ENCODE results near the gene C1orf21. TPM values are rescaled to one million over a fixed set of nuclear protein-coding genes. Genes with fewer than 3 reads are reported as not detected.

The C1orf21 gene
- total RNA-seq, 1 experiment from 2014 or later = 0.15 TPM

DNA sequence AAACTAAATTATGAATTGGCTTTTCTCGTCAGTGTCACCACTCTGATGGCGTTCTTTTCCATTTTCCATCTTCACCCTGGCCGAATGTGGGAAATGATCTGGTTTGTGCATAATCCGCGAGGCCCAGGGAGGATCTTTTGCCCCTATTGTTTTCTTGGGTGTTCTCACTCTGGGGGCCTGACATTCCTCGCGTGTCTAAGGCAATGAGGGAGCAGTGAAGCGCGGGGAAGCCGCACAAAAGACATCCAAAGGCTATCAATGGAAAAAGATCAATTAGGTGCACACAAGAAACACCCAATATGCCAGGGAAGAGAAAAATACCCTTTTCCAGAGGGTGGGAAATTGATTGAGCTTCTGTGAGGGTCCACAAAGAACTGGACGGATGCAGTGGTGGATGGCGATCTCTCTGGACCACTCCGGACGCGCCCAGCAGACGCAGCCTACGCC lies 941 bp upstream of the C1orf21 start:
- Histone ChIP-seq H3K4me1 (ENCODE audit: control insufficient read depth, insufficient read depth, low read length) (no peaks in the 10 kb centered on the region), H3K4me3 (ENCODE audit: low read depth in 2 of 2, low read length in 2 of 2) (peak overlapping the region; percentile 57 to 59), H3K9me3 (ENCODE audit: control insufficient read depth, insufficient read depth, low read depth, low read length) (no peaks in the 10 kb centered on the region), H3K27ac (ENCODE audit: low read length) (no peak overlapping the region), H3K36me3 (ENCODE audit: control insufficient read depth, insufficient read depth, low read length) (no peaks in the 10 kb centered on the region), H3K27me3 (ENCODE audit: control insufficient read depth, insufficient read depth, low read length) (peaks cover 32% of the 10 kb centered on the region)
- ChIA-PET CTCF (no interaction called here), POLR2A (no interaction called here)
- intact Hi-C loops (cut with micrococcal nuclease; ENCODE audit: unreplicated experiment) (no loop called here), in situ Hi-C loops (cut with HindIII; ENCODE audit: low pct_unique_long_range_greater_than_20kb, low sequenced_read_pairs) (no loop called here)
- BruUV-seq (replicated peaks) = no TSS peak
- TF ChIP-seq TCF7L2 (IDR thresholded peaks at IDR 0.05; ENCODE audit: low read depth, low read length) (no peak), POLR2AphosphoS5 (IDR thresholded peaks at IDR 0.05; ENCODE audit: low read depth, low read length) (no peak), SIN3A (IDR thresholded peaks at IDR 0.05; ENCODE audit: borderline replicate concordance, insufficient read depth, low read depth, low read length) (no peak)
- TF ChIP-seq, protein P1, sequence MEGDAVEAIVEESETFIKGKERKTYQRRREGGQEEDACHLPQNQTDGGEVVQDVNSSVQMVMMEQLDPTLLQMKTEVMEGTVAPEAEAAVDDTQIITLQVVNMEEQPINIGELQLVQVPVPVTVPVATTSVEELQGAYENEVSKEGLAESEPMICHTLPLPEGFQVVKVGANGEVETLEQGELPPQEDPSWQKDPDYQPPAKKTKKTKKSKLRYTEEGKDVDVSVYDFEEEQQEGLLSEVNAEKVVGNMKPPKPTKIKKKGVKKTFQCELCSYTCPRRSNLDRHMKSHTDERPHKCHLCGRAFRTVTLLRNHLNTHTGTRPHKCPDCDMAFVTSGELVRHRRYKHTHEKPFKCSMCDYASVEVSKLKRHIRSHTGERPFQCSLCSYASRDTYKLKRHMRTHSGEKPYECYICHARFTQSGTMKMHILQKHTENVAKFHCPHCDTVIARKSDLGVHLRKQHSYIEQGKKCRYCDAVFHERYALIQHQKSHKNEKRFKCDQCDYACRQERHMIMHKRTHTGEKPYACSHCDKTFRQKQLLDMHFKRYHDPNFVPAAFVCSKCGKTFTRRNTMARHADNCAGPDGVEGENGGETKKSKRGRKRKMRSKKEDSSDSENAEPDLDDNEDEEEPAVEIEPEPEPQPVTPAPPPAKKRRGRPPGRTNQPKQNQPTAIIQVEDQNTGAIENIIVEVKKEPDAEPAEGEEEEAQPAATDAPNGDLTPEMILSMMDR (IDR thresholded peaks at IDR 0.05) = no peak
- TF ChIP-seq, protein P2, sequence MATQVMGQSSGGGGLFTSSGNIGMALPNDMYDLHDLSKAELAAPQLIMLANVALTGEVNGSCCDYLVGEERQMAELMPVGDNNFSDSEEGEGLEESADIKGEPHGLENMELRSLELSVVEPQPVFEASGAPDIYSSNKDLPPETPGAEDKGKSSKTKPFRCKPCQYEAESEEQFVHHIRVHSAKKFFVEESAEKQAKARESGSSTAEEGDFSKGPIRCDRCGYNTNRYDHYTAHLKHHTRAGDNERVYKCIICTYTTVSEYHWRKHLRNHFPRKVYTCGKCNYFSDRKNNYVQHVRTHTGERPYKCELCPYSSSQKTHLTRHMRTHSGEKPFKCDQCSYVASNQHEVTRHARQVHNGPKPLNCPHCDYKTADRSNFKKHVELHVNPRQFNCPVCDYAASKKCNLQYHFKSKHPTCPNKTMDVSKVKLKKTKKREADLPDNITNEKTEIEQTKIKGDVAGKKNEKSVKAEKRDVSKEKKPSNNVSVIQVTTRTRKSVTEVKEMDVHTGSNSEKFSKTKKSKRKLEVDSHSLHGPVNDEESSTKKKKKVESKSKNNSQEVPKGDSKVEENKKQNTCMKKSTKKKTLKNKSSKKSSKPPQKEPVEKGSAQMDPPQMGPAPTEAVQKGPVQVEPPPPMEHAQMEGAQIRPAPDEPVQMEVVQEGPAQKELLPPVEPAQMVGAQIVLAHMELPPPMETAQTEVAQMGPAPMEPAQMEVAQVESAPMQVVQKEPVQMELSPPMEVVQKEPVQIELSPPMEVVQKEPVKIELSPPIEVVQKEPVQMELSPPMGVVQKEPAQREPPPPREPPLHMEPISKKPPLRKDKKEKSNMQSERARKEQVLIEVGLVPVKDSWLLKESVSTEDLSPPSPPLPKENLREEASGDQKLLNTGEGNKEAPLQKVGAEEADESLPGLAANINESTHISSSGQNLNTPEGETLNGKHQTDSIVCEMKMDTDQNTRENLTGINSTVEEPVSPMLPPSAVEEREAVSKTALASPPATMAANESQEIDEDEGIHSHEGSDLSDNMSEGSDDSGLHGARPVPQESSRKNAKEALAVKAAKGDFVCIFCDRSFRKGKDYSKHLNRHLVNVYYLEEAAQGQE (IDR thresholded peaks at IDR 0.05; ENCODE audit: insufficient read depth in 1 of 2, low read depth in 2 of 2, low read length in 1 of 2) = no peak
- no peak for DNase-seq (ENCODE audit: low read depth, low spot score)
- no peak for ATAC-seq

DNA sequence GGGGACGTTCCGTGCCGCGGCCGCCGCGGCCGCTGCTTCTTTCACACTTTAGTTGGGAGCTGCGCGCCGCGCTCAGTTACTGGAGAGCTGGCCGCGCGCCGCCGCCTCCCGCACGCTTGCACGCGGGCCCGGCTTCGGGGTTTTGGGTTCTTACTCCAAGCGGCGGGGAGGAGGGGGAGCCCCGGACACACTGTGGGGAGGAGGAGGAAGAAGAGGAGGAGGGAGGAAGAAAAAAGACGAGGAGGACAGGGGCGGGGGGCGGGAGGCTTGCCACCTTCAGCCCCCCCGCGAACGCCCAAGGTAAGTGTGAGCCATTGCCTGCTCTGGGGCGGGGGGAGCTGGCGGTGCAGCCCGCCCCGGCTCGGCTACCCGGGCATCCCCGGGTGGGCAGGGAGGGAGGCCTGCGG lies 243 bp downstream of the C1orf21 start:
- Histone ChIP-seq H3K9me3 (ENCODE audit: control insufficient read depth, insufficient read depth, low read depth, low read length) (no peaks in the 10 kb centered on the region), H3K27ac (ENCODE audit: low read length) (no peak overlapping the region), H3K36me3 (ENCODE audit: control insufficient read depth, insufficient read depth, low read length) (no peaks in the 10 kb centered on the region), H3K4me3 (ENCODE audit: low read depth in 2 of 2, low read length in 2 of 2) (peak overlapping the region; percentile 57 to 59), H3K4me1 (ENCODE audit: control insufficient read depth, insufficient read depth, low read length) (no peaks in the 10 kb centered on the region), H3K27me3 (ENCODE audit: control insufficient read depth, insufficient read depth, low read length) (peaks cover 32% of the 10 kb centered on the region)
- ATAC-seq (no peak), DNase-seq (ENCODE audit: low read depth, low spot score) (no peak)
- BruUV-seq (replicated peaks) = no TSS peak
- in situ Hi-C loops (cut with HindIII; ENCODE audit: low pct_unique_long_range_greater_than_20kb, low sequenced_read_pairs) (no loop called here), intact Hi-C loops (cut with micrococcal nuclease; ENCODE audit: unreplicated experiment) (no loop called here)
- no peak for TF ChIP-seq TCF7L2 (IDR thresholded peaks at IDR 0.05; ENCODE audit: low read depth, low read length)
- no peak for TF ChIP-seq SIN3A (IDR thresholded peaks at IDR 0.05; ENCODE audit: borderline replicate concordance, insufficient read depth, low read depth, low read length)
- TF ChIP-seq, protein P1 (IDR thresholded peaks at IDR 0.05) = no peak
- TF ChIP-seq, protein P2 (IDR thresholded peaks at IDR 0.05; ENCODE audit: insufficient read depth in 1 of 2, low read depth in 2 of 2, low read length in 1 of 2) = no peak
- no peak for TF ChIP-seq POLR2AphosphoS5 (IDR thresholded peaks at IDR 0.05; ENCODE audit: low read depth, low read length)
- CTCF ChIA-PET = interaction anchor here (0.6 kb wide), 1 partner anchor 595 kb away, joined by 4 read pairs; no protein-coding TSS in a partner anchor
- POLR2A ChIA-PET = interaction anchor here (0.6 to 0.7 kb wide), 3 partner anchors 12 to 940 kb away, joined by 4 to 10 read pairs (median 6); no protein-coding TSS in a partner anchor

Measured in Panc1 (cell line).